GM23338 (cell line): Measurements from ENCODE around the gene ARMC9. TPM values are rescaled to one million over a fixed set of nuclear protein-coding genes. Genes with fewer than 3 reads are reported as not detected.

Experiments
- ATAC-seq: fragments of 200-7000 bp; cut with Tn5 transposase; 3 replicates; pipeline ENCODE4 v1.9.1; 2020
- DNase-seq: peaks from one replicate; pipeline ENCODE4 v3.0.0-alpha.2; 2015; ENCODE audit warnings: low spot score
- H2AFZ ChIP-seq: fragments of 200-600 bp; sonication (generic); 2 replicates; pipeline ENCODE4 v1.8.0; 2016; ENCODE audit warnings: antibody characterized with exemption, mild to moderate bottlenecking, moderate library complexity
- H3F3A ChIP-seq: fragments of 200-600 bp; sonication (generic); replicated peaks from 2 replicates; pipeline ENCODE4 v1.8.0; 2017; ENCODE audit warnings: antibody characterized with exemption, mixed run types, low read depth
- H3K27ac ChIP-seq: fragments of 200-600 bp; sonication (generic); 2 replicates; pipeline ENCODE4 v1.6.1; 2016; ENCODE audit warnings: low read depth
- H3K27me3 ChIP-seq: fragments of 200-600 bp; sonication (generic); 2 replicates; pipeline ENCODE4 v1.8.0; 2016; ENCODE audit warnings: mild to moderate bottlenecking, mixed run types, moderate library complexity; ENCODE audit not compliant: insufficient read depth
- H3K36me3 ChIP-seq: fragments of 200-600 bp; sonication (generic); 2 replicates; pipeline ENCODE4 v1.8.0; 2016; ENCODE audit warnings: mild to moderate bottlenecking; ENCODE audit not compliant: insufficient read depth
- H3K4me1 ChIP-seq: fragments of 200-600 bp; sonication (generic); 2 replicates; pipeline ENCODE4 v1.8.0; 2016; ENCODE audit warnings: mild to moderate bottlenecking, moderate library complexity; ENCODE audit not compliant: insufficient read depth
- H3K4me2 ChIP-seq: fragments of 200-600 bp; sonication (generic); 2 replicates; pipeline ENCODE4 v1.7.1; 2017; ENCODE audit warnings: mixed run types
- H3K4me3 ChIP-seq: fragments of 200-600 bp; sonication (generic); 2 replicates; pipeline ENCODE4 v1.6.1; 2016; ENCODE audit warnings: mixed run types
- H3K79me2 ChIP-seq: fragments of 200-600 bp; sonication (generic); replicated peaks from 2 replicates; pipeline ENCODE4 v1.8.0; 2017; ENCODE audit warnings: mild to moderate bottlenecking; ENCODE audit not compliant: insufficient read depth
- H3K9me2 ChIP-seq: fragments of 200-600 bp; sonication (generic); 2 replicates; pipeline ENCODE4 v1.8.0; 2017; ENCODE audit not compliant: insufficient read depth
- H4K20me1 ChIP-seq: fragments of 200-600 bp; sonication (generic); replicated peaks from 2 replicates; pipeline ENCODE4 v1.8.0; 2017; ENCODE audit warnings: mild to moderate bottlenecking; ENCODE audit not compliant: insufficient read depth
- H3K27ac Mint-ChIP-seq: 2 replicates; pipeline ENCODE4 v1.8.0; 2020; ENCODE audit warnings: inconsistent platforms, mild to moderate bottlenecking, moderate library complexity, mixed read lengths
- H3K27me3 Mint-ChIP-seq: 3 replicates; pipeline ENCODE4 v1.8.0; 2022; ENCODE audit warnings: low read depth, mild to moderate bottlenecking, moderate library complexity, mixed read lengths, inconsistent platforms; ENCODE audit not compliant: insufficient read depth, poor library complexity
- H3K36me3 Mint-ChIP-seq: 3 replicates; pipeline ENCODE4 v1.8.0; 2021; ENCODE audit warnings: low read depth, mild to moderate bottlenecking, inconsistent platforms, moderate library complexity, mixed read lengths
- H3K4me1 Mint-ChIP-seq: 3 replicates; pipeline ENCODE4 v1.8.0; 2020; ENCODE audit warnings: mild to moderate bottlenecking, inconsistent platforms, mixed read lengths
- H3K4me3 Mint-ChIP-seq: 3 replicates; pipeline ENCODE4 v1.8.0; 2021; ENCODE audit warnings: moderate library complexity, mild to moderate bottlenecking, inconsistent platforms, mixed read lengths
- H3K9me3 Mint-ChIP-seq: 3 replicates; pipeline ENCODE4 v1.8.0; 2020; ENCODE audit warnings: moderate library complexity, mild to moderate bottlenecking, inconsistent platforms, mixed read lengths
- CREB1 ChIP-seq: fragments of 250-450 bp; sonication (Bioruptor Pico); IDR thresholded peaks from 2 replicates; pipeline ENCODE4 v1.5.0; 2020; ENCODE audit warnings: low read depth, mild to moderate bottlenecking, moderate library complexity
- CTCF ChIP-seq, 2 experiments: fragments of 200-600 bp in 1 of 2; sonication (generic) in 1 of 2; conservative IDR thresholded peaks; 2 replicates each; pipeline versions ENCODE4 v1.5.1 to v1.6.1; 2016 to 2017; ENCODE audit warnings: antibody characterized with exemption in 2 of 2, low read depth in 2 of 2, mild to moderate bottlenecking in 2 of 2, moderate library complexity in 1 of 2
- ETS1 ChIP-seq: IDR thresholded peaks from 2 replicates; pipeline ENCODE4 v1.6.1; 2016; ENCODE audit warnings: antibody characterized with exemption
- EZH2 ChIP-seq: fragments of 200-600 bp; sonication (generic); IDR thresholded peaks from one replicate; pipeline ENCODE4 v1.8.0; 2017; ENCODE audit warnings: antibody characterized with exemption, mild to moderate bottlenecking, low read depth; ENCODE audit not compliant: unreplicated experiment
- EZH2phosphoT487 ChIP-seq: fragments of 200-600 bp; sonication (generic); IDR thresholded peaks from one replicate; pipeline ENCODE4 v1.8.1; 2018; ENCODE audit warnings: antibody characterized with exemption; ENCODE audit not compliant: unreplicated experiment
- JUNB ChIP-seq: IDR thresholded peaks from one replicate; pipeline ENCODE4 v1.6.1; 2016; ENCODE audit warnings: antibody characterized with exemption; ENCODE audit not compliant: unreplicated experiment
- NANOG ChIP-seq: IDR thresholded peaks from 2 replicates; pipeline ENCODE4 v1.6.1; 2016; ENCODE audit warnings: antibody characterized with exemption, borderline replicate concordance
- POLR2AphosphoS5 ChIP-seq: IDR thresholded peaks from 2 replicates; pipeline ENCODE4 v1.6.1; 2016; ENCODE audit warnings: antibody characterized with exemption, low read depth
- REST ChIP-seq: IDR thresholded peaks from one replicate; pipeline ENCODE4 v1.6.1; 2018; ENCODE audit warnings: antibody characterized with exemption; ENCODE audit not compliant: unreplicated experiment
- STAT1 ChIP-seq: IDR thresholded peaks from one replicate; pipeline ENCODE4 v1.6.1; 2016; ENCODE audit warnings: antibody characterized with exemption; ENCODE audit not compliant: unreplicated experiment
- ZNF114 ChIP-seq: fragments of 250-450 bp; sonication (Bioruptor Pico); IDR thresholded peaks from 2 replicates; pipeline ENCODE4 v1.5.0; 2020; ENCODE audit warnings: mild to moderate bottlenecking, moderate library complexity
- ZNF331 ChIP-seq: fragments of 250-450 bp; sonication (Bioruptor Pico); IDR thresholded peaks from 2 replicates; pipeline ENCODE4 v1.5.0; 2020; ENCODE audit warnings: low read depth, mild to moderate bottlenecking, moderate library complexity
- ZNF462 ChIP-seq: fragments of 250-450 bp; sonication (Bioruptor Pico); IDR thresholded peaks from 2 replicates; pipeline ENCODE4 v1.5.0; 2020; ENCODE audit warnings: mild to moderate bottlenecking, moderate library complexity
- polyA plus RNA-seq: library from polyadenylated mRNA; unstranded; fragments of >200 nt; fragmentation: Nextera tagmentation; extraction: Ambion mirVana; gene quantifications from 2 replicates; pipeline ENCODE4 v1.2.1, GENCODE V29; 2016
- total RNA-seq: library from RNA; depleted of rRNA; stranded (reverse); fragments of >200 nt; shearing (Covaris generic); gene quantifications from 2 replicates; pipeline ENCODE4 v1.2.3, GENCODE V29; 2014

Gene ARMC9
- total and polyA plus RNA-seq, 2 experiments from 2014 or later, result 29.2 to 56.0 TPM

- Histone ChIP-seq H4K20me1 (no peaks in the 10 kb centered on the region), H3K27ac (no peak overlapping the region), H3K4me1 (no peaks in the 10 kb centered on the region; the same call in 1 of the 2 replicates), H3K4me3 (no peak overlapping the region), H3K79me2 (no peaks in the 10 kb centered on the region), H3K4me2 (no peak overlapping the region), H2AFZ (no peak overlapping the region), H3K27me3 (no peaks in the 10 kb centered on the region), H3F3A (0 out of 2 replicates have a peak, but pooled peaks cover 8% of the 10 kb centered on the region), H3K36me3 (no peaks in the 10 kb centered on the region), H3K9me2 (no peaks in the 10 kb centered on the region)
- TF ChIP-seq JUNB (no peak), POLR2AphosphoS5 (no peak), ZNF331 (no peak), REST (no peak), EZH2 (no peak), CTCF (conservative IDR thresholded peaks at IDR 0.05; ENCODE audit: low read depth in 2 of 2) (no peak), ETS1 (no peak), ZNF462 (CRISPR knock-in tag) (no peak), EZH2phosphoT487 (no peak), NANOG (no peak), STAT1 (no peak), ZNF114 (CRISPR knock-in tag) (no peak), CREB1 (CRISPR knock-in tag) (no peak)
- peaks cover 14% of the 10 kb centered on the region for H3K4me1 Mint-ChIP-seq
- ATAC-seq (no peak; the same call in 2 of the 3 replicates), DNase-seq (no peak)
- no peak overlapping the region for H3K4me3 Mint-ChIP-seq
- no peaks in the 10 kb centered on the region for H3K9me3 Mint-ChIP-seq
- peaks cover 20% of the 10 kb centered on the region for H3K36me3 Mint-ChIP-seq
- no peak overlapping the region for H3K27ac Mint-ChIP-seq
- peaks cover 4% of the 10 kb centered on the region for H3K27me3 Mint-ChIP-seq
Measured at GRCh38 chr2:231292472-231293134, 94.2 kb downstream of the ARMC9 start.
